ENCODE results near the gene COL21A1.

The COL21A1 gene

GRCh38 chr6:56173228-56173627, 74.2 kb downstream of the COL21A1 start:
- no peak for DNase-seq

GRCh38 chr6:56172144-56172543, 75.2 kb downstream of the COL21A1 start:
- DNase-seq: no peak

- no peak for DNase-seq
These were observed 78.0 kb downstream of the COL21A1 start for GRCh38 chr6:56169366-56169765.

- no peak for DNase-seq
These were observed 78.8 kb downstream of the COL21A1 start for GRCh38 chr6:56168596-56168995.

GRCh38 chr6:56162081-56162480, 85.3 kb downstream of the COL21A1 start:
- no peak for DNase-seq

- no peak for DNase-seq
These were observed 86.9 kb downstream of the COL21A1 start for GRCh38 chr6:56160489-56160888.

GRCh38 chr6:56158571-56158970, 88.8 kb downstream of the COL21A1 start:
- no peak for DNase-seq

GRCh38 chr6:56156643-56157042, 90.7 kb downstream of the COL21A1 start:
- no peak for DNase-seq

GRCh38 chr6:56155634-56156141, 91.7 kb downstream of the COL21A1 start:
- DNase-seq: no peak

GRCh38 chr6:56154076-56154475, 93.3 kb downstream of the COL21A1 start:
- no peak for DNase-seq

- DNase-seq: no peak
These were observed 94.8 kb downstream of the COL21A1 start for GRCh38 chr6:56152611-56153010.

GRCh38 chr6:56151609-56152224, 95.7 kb downstream of the COL21A1 start:
- DNase-seq: no peak

GRCh38 chr6:56148488-56149186, 98.7 kb downstream of the COL21A1 start:
- DNase-seq: no peak

- DNase-seq: no peak
These were observed 99.6 kb downstream of the COL21A1 start for GRCh38 chr6:56147766-56148165.

GRCh38 chr6:56146086-56146485, 101.3 kb downstream of the COL21A1 start:
- DNase-seq: no peak

GRCh38 chr6:56145616-56146015, 101.8 kb downstream of the COL21A1 start:
- no peak for DNase-seq

GRCh38 chr6:56144538-56145324, 102.6 kb downstream of the COL21A1 start:
- DNase-seq: no peak

- no peak for DNase-seq
These were observed 103.6 kb downstream of the COL21A1 start for GRCh38 chr6:56143796-56144195.

- no peak for DNase-seq
These were observed 107.3 kb downstream of the COL21A1 start for GRCh38 chr6:56140090-56140489.

GRCh38 chr6:56115715-56116114, 131.7 kb downstream of the COL21A1 start:
- DNase-seq: no peak

GRCh38 chr6:56109149-56109548, 138.2 kb downstream of the COL21A1 start:
- DNase-seq: no peak

GRCh38 chr6:56106231-56106630, 141.1 kb downstream of the COL21A1 start:
- DNase-seq: no peak

- DNase-seq: no peak
These were observed 142.8 kb downstream of the COL21A1 start for GRCh38 chr6:56104591-56104990.

- DNase-seq: no peak
These were observed 145.2 kb downstream of the COL21A1 start for GRCh38 chr6:56102216-56102615.
